SK-N-SH (cell line): ENCODE data around the gene QSER1. TPM values are rescaled to one million over a fixed set of nuclear protein-coding genes. Genes with fewer than 3 reads are reported as not detected.

Experiments
- CTCF ChIA-PET: fragments of 300-600, 350-600 bp; formaldehyde crosslinking; extraction: SDS; loops from one replicate; lab custom pipeline; 2021; lab: Yijun Ruan, JAX
- POLR2A ChIA-PET: fragments of 350-600 bp; sonication (Branson Sonifier 250); formaldehyde crosslinking; extraction: SDS; loops from one replicate; lab custom pipeline; 2020; ENCODE audit warnings: antibody characterized with exemption, inconsistent platforms; lab: Yijun Ruan, JAX
- DNase-seq: peaks from one replicate; pipeline ENCODE4 v3.0.0; 2012
- H2AFZ ChIP-seq: fragments of 200-600 bp; sonication (generic); 2 replicates; pipeline ENCODE4 v1.8.1; 2016; ENCODE audit warnings: antibody characterized with exemption, mild to moderate bottlenecking, low read depth
- H3F3A ChIP-seq: fragments of 200-600 bp; sonication (generic); replicated peaks from 2 replicates; pipeline ENCODE3; 2016; ENCODE audit warnings: antibody characterized with exemption, mild to moderate bottlenecking; ENCODE audit not compliant: insufficient read depth
- H3K27ac ChIP-seq, 2 experiments: fragments of 200-500 bp in 1 of 2; fragments of 200-600 bp in 1 of 2; sonication (Bioruptor generic) in 1 of 2; sonication (generic), shearing (Covaris generic) in 1 of 2; 2 replicates each; pipeline versions ENCODE4 v1.5.1 to v1.6.1; 2014 to 2016; ENCODE audit warnings: low read depth in 2 of 2, inconsistent platforms in 1 of 2, low read length in 1 of 2, mild to moderate bottlenecking in 1 of 2, mixed read lengths in 1 of 2
- H3K27me3 ChIP-seq: fragments of 200-600 bp; sonication (generic), shearing (Covaris generic); 2 replicates; pipeline ENCODE4 v1.6.1; 2016; ENCODE audit warnings: mixed run types; ENCODE audit not compliant: insufficient read depth
- H3K36me3 ChIP-seq, 2 experiments: fragments of 200-500 bp in 1 of 2; fragments of 200-600 bp in 1 of 2; sonication (Bioruptor generic) in 1 of 2; sonication (generic) in 1 of 2; replicated peaks in 1 of 2; 2 replicates each; pipeline versions ENCODE3 to v1.5.1; 2014 to 2016; ENCODE audit warnings: low read length in 1 of 2, mild to moderate bottlenecking in 1 of 2; ENCODE audit not compliant: insufficient read depth in 2 of 2, control insufficient read depth in 1 of 2
- H3K4me1 ChIP-seq, 2 experiments: fragments of 200-500 bp in 1 of 2; fragments of 200-600 bp in 1 of 2; sonication (Bioruptor generic) in 1 of 2; sonication (generic), shearing (Covaris generic) in 1 of 2; 2 replicates each; pipeline versions ENCODE4 v1.5.1 to v1.6.1; 2014 to 2016; ENCODE audit warnings: low read depth in 1 of 2, low read length in 1 of 2, mixed run types in 1 of 2; ENCODE audit not compliant: insufficient read depth in 2 of 2, control insufficient read depth in 1 of 2
- H3K4me2 ChIP-seq: fragments of 200-600 bp; sonication (generic), shearing (Covaris generic); 2 replicates; pipeline ENCODE4 v1.6.1; 2017; ENCODE audit warnings: mixed run types
- H3K4me3 ChIP-seq, 2 experiments: fragments of 200-500 bp in 1 of 2; fragments of 200-600 bp in 1 of 2; sonication (Bioruptor generic) in 1 of 2; sonication (generic), shearing (Covaris generic) in 1 of 2; 2 replicates each; pipeline versions ENCODE4 v1.5.1 to v1.8.1; 2014 to 2016; ENCODE audit warnings: low read depth in 2 of 2, inconsistent platforms in 1 of 2, low read length in 1 of 2, mild to moderate bottlenecking in 1 of 2, mixed read lengths in 1 of 2, moderate library complexity in 1 of 2
- H3K79me2 ChIP-seq: fragments of 200-600 bp; sonication (generic); 2 replicates; pipeline ENCODE4 v1.8.1; 2017; ENCODE audit warnings: mild to moderate bottlenecking; ENCODE audit not compliant: insufficient read depth
- H3K9ac ChIP-seq: fragments of 200-600 bp; sonication (generic); 2 replicates; pipeline ENCODE4 v1.6.1; 2017; ENCODE audit warnings: mixed run types
- H3K9me2 ChIP-seq: fragments of 200-600 bp; sonication (generic); 2 replicates; pipeline ENCODE4 v1.6.1; 2017; ENCODE audit warnings: mixed run types
- H3K9me3 ChIP-seq: fragments of 200-600 bp; sonication (generic); 2 replicates; pipeline ENCODE4 v1.6.1; 2017; ENCODE audit warnings: mixed run types, mild to moderate bottlenecking, moderate library complexity
- H4K20me1 ChIP-seq: fragments of 200-600 bp; sonication (generic); 2 replicates; pipeline ENCODE4 v1.6.1; 2017; ENCODE audit warnings: mild to moderate bottlenecking, mixed run types; ENCODE audit not compliant: insufficient read depth
- CHD2 ChIP-seq: fragments of 150-350 bp; IDR thresholded peaks from 2 replicates; pipeline ENCODE4 v1.6.1; 2018; ENCODE audit warnings: low read length; ENCODE audit not compliant: partially characterized antibody
- CTCF ChIP-seq: fragments of 200-600 bp; sonication (generic); IDR thresholded peaks from 2 replicates; pipeline ENCODE4 v1.6.1; 2017; ENCODE audit warnings: antibody characterized with exemption, mild to moderate bottlenecking, moderate library complexity
- EP300 ChIP-seq, 2 experiments: IDR thresholded peaks; 2 replicates each; pipeline versions ENCODE4 v1.4.0 to v1.6.1; 2012; ENCODE audit warnings: borderline replicate concordance in 1 of 2, low read depth in 1 of 2, low read length in 1 of 2
- EZH2phosphoT487 ChIP-seq: fragments of 200-600 bp; sonication (generic); IDR thresholded peaks from 2 replicates; pipeline ENCODE4 v1.6.1; 2017; ENCODE audit warnings: low read depth, mixed run types, mild to moderate bottlenecking, antibody characterized with exemption, moderate library complexity, borderline replicate concordance
- FOSL2 ChIP-seq: IDR thresholded peaks from 2 replicates; pipeline ENCODE4 v1.4.0; 2012; ENCODE audit warnings: low read depth, mild to moderate bottlenecking, moderate library complexity, borderline replicate concordance
- FOXJ3 ChIP-seq: sonication (generic); formaldehyde crosslinking; IDR thresholded peaks from 2 replicates; pipeline ENCODE4 v1.5.1; 2020; ENCODE audit warnings: mild to moderate bottlenecking, missing genetic modification reagents
- FOXM1 ChIP-seq: IDR thresholded peaks from 2 replicates; pipeline ENCODE4 v1.4.0; 2012; ENCODE audit warnings: low read depth, mild to moderate bottlenecking
- GATA2 ChIP-seq: sonication (generic); formaldehyde crosslinking; IDR thresholded peaks from 2 replicates; pipeline ENCODE4 v1.5.0; 2020; ENCODE audit warnings: mild to moderate bottlenecking, missing genetic modification reagents
- IRF3 ChIP-seq: fragments of 150-350 bp; IDR thresholded peaks from 2 replicates; pipeline ENCODE4 v1.6.1; 2016; ENCODE audit warnings: mild to moderate bottlenecking, low read depth, low read length
- MXI1 ChIP-seq: IDR thresholded peaks from 2 replicates; pipeline ENCODE4 v1.6.1; 2012; ENCODE audit warnings: mild to moderate bottlenecking, low read depth, low read length, improper control_type of control experiment
- PBX3 ChIP-seq: IDR thresholded peaks from 2 replicates; pipeline ENCODE4; 2012
- RAD21 ChIP-seq: IDR thresholded peaks from 2 replicates; pipeline ENCODE4 v1.6.1; 2012; ENCODE audit warnings: mild to moderate bottlenecking, low read length
- RCOR1 ChIP-seq: fragments of 150-350 bp; IDR thresholded peaks from 2 replicates; pipeline ENCODE4 v1.6.1; 2017; ENCODE audit warnings: antibody characterized with exemption, low read length
- RFX5 ChIP-seq: IDR thresholded peaks from 2 replicates; pipeline ENCODE4 v1.6.1; 2012; ENCODE audit warnings: mild to moderate bottlenecking, improper control_type of control experiment, low read length
- RXRA ChIP-seq: IDR thresholded peaks from 2 replicates; pipeline ENCODE4 v1.4.0; 2012; ENCODE audit warnings: low read depth, mild to moderate bottlenecking, borderline replicate concordance
- USF1 ChIP-seq: IDR thresholded peaks from 2 replicates; pipeline ENCODE4 v1.4.0; 2012; ENCODE audit warnings: low read depth, borderline replicate concordance
- USF2 ChIP-seq: fragments of 150-350 bp; IDR thresholded peaks from 2 replicates; pipeline ENCODE4 v1.6.1; 2017; ENCODE audit warnings: antibody characterized with exemption, low read length, low read depth, borderline replicate concordance
- WGBS: methylation state at CpG from one replicate; pipeline ENCODE4 v1.1.6; 2017; ENCODE audit warnings: low lambda C conversion rate; 5-methylcytosine and 5-hydroxymethylcytosine counted together
- polyA plus RNA-seq, 3 experiments: library from polyadenylated mRNA; depleted of rRNA; stranded (reverse); fragments of >200 nt; gene quantifications; 2 replicates each; pipeline ENCODE4 v1.2.3, GENCODE V29; 2012

Gene QSER1
- polyA plus RNA-seq, 1 of the 3 experiments (the other 2 are of a cell fraction): 4.2 TPM

- DNase-seq: no peak
- POLR2A ChIA-PET: no interaction called here
- WGBS: 94% methylated on average over 3 of the region's 3 CpGs
- Histone ChIP-seq H3K9me2 (no peaks in the 10 kb centered on the region), H3K79me2 (peaks cover 54% of the 10 kb centered on the region; the same call in 1 of the 2 replicates), H3K9ac (no peak overlapping the region), H3F3A (peaks cover 26% of the 10 kb centered on the region), H3K27me3 (no peaks in the 10 kb centered on the region), H3K4me3 (no peak overlapping the region), H2AFZ (no peak overlapping the region), H3K9me3 (no peaks in the 10 kb centered on the region), H3K36me3 (no peaks in the 10 kb centered on the region), H3K4me1 (peaks cover 5 to 24% of the 10 kb centered on the region in 2 experiments; a peak in 3 of 4 replicates), H3K27ac (no peak overlapping the region), H4K20me1 (no peaks in the 10 kb centered on the region), H3K4me2 (0 out of 2 replicates have a peak overlapping the region, but pooled peaks have one; percentile 77)
- TF ChIP-seq FOSL2 (no peak), MXI1 (no peak), USF2 (no peak), CTCF (no peak), EZH2phosphoT487 (no peak), RAD21 (no peak), PBX3 (no peak), RCOR1 (no peak), USF1 (no peak), RFX5 (no peak), FOXM1 (no peak), GATA2 (no peak), RXRA (no peak), FOXJ3 (CRISPR knock-in tag) (no peak), IRF3 (no peak), EP300 (IDR thresholded peaks at IDR 0.05; ENCODE audit: borderline replicate concordance in 1 of 2, low read depth in 1 of 2, low read length in 1 of 2) (no peak), CHD2 (no peak)
- CTCF ChIA-PET: no interaction called here
These were observed 125.4 kb downstream of the QSER1 start for GRCh38 chr11:33017965-33018364.
